22Rv1 (cell line): ENCODE data around the gene GIMAP2.
"Not testable (repeated sequence)": the region's sequence is repeated elsewhere in the genome, so short reads cannot be mapped to it uniquely, and the experiment has no call there.

ENCODE experiments used
- H3K27ac ChIP-seq: fragments of 450-650 bp; 2 replicates; pipeline ENCODE4 v1.5.1; 2017
- ZFX ChIP-seq: fragments of 450-650 bp; IDR thresholded peaks from 2 replicates; pipeline ENCODE4 v1.6.1; 2017; ENCODE audit warnings: antibody characterized with exemption, borderline replicate concordance
- TF ChIP-seq, protein P1 (sequence below): fragments of 450-650 bp; IDR thresholded peaks from 2 replicates; pipeline ENCODE4 v1.5.1; 2017; ENCODE audit warnings: mild to moderate bottlenecking

GIMAP2 gene

DNA sequence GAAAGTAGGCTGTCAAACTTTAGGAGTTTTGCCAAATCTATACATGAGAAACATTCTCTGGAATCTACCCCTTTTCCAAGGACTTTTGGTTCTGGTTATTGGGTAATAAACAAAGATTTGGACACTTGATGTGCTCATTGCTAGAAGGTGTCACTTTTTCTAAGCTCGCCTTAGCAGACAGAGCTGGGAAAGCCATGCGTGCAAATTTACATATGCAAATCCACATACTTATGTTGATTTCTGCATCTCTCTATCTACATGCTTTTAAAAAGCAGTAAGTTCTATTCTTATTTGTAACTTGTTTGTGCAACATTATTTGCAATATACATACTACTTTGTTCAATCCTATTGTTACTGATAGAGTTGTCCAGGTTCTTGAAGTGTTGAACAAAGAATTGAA, 30.8 kb upstream of the GIMAP2 start:
- TF ChIP-seq, protein P1, sequence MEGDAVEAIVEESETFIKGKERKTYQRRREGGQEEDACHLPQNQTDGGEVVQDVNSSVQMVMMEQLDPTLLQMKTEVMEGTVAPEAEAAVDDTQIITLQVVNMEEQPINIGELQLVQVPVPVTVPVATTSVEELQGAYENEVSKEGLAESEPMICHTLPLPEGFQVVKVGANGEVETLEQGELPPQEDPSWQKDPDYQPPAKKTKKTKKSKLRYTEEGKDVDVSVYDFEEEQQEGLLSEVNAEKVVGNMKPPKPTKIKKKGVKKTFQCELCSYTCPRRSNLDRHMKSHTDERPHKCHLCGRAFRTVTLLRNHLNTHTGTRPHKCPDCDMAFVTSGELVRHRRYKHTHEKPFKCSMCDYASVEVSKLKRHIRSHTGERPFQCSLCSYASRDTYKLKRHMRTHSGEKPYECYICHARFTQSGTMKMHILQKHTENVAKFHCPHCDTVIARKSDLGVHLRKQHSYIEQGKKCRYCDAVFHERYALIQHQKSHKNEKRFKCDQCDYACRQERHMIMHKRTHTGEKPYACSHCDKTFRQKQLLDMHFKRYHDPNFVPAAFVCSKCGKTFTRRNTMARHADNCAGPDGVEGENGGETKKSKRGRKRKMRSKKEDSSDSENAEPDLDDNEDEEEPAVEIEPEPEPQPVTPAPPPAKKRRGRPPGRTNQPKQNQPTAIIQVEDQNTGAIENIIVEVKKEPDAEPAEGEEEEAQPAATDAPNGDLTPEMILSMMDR = no peak
- TF ChIP-seq ZFX = no peak
- H3K27ac ChIP-seq = no peak overlapping the region

DNA sequence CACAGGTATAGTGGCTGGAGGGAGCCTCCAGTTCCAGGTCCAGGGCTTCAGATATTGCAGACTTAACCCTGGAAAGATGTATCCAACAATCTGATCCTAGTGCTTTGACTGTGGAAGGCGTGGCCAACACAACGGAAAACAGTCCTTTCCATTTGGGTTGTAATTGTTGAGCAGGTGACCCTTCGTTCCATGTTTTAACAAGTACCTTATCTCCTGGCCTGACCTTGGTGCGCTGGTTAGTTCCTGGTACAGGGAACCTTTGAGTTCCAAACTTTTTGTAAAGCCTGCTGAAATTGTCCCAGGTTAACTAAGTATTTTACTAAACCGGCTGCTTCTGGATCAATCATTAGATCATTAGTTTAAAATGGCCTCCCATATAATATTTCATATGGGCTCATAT, 29.5 kb upstream of the GIMAP2 start:
- TF ChIP-seq ZFX = no peak
- TF ChIP-seq, protein P1 = no peak
- H3K27ac ChIP-seq = no peak overlapping the region

DNA sequence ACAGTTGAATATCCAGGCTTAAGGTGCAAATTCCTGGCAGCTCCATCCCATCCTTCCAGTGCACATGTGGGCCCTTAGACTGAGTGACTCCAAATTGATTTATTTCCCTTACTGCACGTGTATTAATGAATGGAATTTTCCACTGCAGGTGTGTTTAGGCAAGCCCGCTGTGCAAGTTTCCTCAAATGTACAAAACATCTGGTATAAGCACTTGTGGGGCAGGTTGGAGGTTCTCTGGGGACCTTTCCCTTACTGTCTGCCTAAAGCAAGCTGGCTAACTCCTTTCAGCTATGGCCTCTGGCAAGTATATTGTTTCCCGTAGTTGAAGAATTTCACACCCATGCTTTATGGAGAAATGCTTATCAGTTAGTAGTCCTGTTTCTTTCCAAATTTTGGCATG, 28.0 kb upstream of the GIMAP2 start:
- TF ChIP-seq ZFX = no peak
- TF ChIP-seq, protein P1 = no peak

DNA sequence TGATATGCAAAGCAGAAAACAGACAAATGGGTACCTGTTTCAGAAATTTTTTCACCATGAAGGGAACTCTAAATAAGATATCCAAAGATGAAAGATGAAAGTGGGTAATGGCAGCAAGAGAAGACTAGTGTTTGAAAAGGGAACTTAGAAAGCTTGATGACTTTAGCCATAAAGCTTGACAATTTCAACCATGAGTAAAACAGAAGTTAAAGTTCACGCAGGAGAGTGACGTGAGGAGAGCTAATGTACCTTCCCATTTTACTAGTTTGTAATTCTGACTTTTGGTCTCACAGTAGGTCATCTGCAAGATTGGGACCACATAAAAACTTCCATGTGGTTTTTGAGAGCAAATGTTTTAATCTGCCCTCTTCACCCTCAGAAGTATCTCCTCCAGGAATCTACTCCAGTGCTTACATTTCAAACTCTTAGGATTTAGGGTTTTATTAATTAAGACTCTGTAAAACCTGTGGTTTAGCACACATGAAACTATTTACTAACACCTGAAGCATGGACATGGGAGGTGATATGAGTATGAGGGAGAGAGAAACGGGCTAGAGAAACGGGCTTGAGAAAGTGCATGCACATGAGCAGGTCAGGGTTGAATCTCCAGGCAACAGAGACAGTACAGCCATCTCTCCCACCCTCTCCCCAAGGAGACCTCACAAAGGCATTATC, 24.4 kb upstream of the GIMAP2 start:
- H3K27ac ChIP-seq = no peak overlapping the region
- TF ChIP-seq, protein P1 = no peak

More for the DNA sequence above, 28.0 kb upstream of the GIMAP2 start:
- H3K27ac ChIP-seq = no peak overlapping the region

DNA sequence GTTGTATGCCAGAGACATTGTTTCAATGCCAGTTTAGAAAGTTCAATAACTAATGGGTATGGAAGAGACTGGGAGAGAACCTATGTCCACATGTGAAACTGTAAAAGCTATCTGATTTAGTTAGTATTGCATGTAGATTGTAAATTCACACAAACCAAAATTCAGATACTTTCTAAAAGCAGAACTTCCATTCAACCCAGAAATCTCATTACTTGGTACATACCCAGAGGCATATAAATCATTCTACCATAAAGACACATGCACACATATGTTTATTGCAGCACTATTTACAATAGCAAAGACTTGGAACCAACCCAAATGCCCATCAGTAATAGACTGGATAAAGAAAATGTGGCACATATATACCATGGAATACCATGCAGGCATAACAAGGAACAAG, 22.7 kb upstream of the GIMAP2 start:
- not testable (repeated sequence) for H3K27ac ChIP-seq

DNA sequence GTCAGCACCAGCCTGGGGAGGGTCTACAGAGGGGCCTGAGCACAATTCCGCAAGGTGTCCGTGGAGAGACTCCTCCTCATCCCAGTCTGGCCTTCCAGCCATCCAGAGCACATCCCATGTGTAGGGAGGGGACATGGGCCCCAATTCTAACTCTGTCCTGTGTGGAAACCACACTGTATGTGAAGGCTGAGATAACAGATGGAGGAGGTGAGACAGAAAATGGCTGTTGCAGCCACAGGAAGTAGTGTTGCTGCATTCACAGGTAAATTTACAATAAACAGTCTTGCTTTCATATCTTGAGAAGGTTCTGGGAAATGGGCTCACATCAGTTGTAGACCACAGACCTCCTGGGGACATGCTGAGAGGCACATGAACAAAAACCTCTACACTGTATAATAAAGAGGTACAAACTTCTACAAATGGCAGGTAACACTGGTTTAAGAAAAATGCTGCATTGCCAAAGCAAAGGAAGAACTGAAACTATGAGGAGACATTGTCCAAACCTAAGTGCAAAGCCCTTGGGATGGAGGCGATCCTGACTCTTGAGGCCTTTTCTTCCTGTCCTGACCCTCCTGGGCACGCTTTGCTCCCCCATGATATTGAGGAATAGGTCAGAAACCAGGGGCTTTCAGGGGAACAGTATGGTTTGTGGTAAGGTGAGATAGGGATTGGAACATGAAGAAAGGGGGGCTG, 21.6 kb upstream of the GIMAP2 start:
- H3K27ac ChIP-seq = no peak overlapping the region
- TF ChIP-seq, protein P1 = no peak

DNA sequence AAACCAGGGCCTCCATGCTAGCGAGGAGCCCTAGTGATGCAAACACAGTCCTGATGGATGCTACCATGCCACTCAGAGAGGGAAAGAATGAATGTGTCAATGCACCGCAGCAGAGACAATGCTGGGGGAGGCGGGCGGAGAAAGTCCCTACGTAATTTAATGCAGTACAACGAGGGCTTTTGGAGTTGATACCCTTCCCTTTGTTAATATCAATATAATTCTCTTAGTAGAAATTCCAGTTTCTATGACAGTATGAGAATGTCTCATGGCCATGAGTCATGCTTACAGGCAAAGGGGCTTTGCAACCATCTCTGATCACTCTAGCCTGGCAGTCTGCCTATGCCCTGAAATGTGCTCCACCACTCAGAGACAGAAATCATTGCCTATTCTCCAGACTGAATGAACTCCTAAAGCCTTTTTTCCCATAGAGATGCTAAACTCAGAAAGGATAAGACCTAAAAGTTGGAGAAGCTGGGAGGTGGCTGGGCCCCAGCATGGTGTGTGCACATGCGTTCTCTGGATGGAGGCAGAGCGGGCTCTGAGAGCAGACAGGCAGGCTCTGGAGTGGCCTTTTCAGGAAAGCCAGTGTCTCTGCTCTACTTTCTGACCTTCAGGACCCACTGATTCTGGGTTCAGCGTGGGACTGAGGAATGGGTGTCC, 20.3 kb upstream of the GIMAP2 start:
- H3K27ac ChIP-seq = no peak overlapping the region
- TF ChIP-seq, protein P1 = no peak
- TF ChIP-seq ZFX = no peak
